HG03097 (cell line): Measurements from ENCODE around the gene EIF5B.
"Not testable (repeated sequence)": the region's sequence is repeated elsewhere in the genome, so short reads cannot be mapped to it uniquely, and the experiment has no call there.

Experiments used
- ATAC-seq: cut with Tn5 transposase; IDR thresholded peaks from one replicate; pipeline ENCODE4 v1.9.1; 2021; ENCODE audit not compliant: unreplicated experiment, low FRiP score

EIF5B gene

DNA sequence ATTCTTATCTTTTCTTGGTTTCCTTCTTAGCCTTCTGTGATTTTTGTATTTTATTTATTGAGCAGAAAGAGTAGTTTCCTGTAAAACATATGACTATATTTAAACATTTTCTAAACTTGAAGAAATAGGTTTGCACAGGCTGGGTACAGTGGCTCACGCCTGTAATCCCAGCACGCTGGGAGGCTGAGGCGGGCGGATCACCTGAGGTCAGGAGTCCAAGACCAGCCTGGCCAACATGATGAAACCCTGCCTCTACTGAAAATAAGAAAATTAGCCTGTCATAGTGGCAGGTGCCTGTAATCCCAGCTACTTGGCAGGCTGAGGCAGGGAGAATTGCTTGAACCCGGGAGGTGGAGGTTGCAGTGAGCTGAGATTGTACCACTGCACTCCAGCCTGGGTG is 31.7 kb downstream of the EIF5B start:
- not testable (repeated sequence) for ATAC-seq

DNA sequence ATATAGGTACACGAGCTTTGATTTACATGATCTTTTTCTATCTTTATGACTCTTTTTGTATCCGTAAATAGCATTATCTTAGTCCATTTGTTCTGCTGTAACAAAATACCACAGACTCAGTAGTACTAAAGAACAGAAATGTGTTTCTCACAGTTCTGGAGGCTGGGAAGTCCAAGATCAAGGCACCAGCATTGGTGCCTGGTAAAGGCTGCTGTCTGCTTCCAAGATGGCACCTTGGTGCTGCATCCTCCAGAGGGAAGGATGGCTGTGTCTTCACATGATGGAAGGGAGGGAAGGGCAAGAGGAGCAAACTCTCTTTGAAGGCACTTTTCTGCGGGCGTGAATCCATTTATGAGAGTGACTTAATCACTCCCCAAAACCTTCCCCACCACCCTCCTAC is 36.0 kb downstream of the EIF5B start:
- no peak for ATAC-seq

DNA sequence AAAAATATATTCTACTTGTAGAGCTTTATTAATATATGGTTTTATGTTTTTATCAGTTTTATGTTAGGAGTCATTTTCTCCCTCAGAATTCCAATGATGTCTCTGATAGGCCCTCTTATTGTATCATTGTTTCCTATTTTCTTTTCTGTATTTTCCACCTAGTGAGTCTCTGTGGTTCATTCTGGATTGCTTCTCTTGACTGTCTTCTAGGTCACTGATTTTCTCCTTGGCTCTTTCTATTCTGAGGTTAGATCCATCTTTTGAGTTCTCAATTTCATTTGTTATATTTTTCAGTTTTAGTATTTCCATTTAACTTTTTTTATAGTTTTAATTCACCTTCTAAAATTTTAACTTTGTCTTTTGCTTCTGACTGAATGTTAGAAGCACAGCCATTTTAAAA is 37.6 kb downstream of the EIF5B start:
- no peak for ATAC-seq

DNA sequence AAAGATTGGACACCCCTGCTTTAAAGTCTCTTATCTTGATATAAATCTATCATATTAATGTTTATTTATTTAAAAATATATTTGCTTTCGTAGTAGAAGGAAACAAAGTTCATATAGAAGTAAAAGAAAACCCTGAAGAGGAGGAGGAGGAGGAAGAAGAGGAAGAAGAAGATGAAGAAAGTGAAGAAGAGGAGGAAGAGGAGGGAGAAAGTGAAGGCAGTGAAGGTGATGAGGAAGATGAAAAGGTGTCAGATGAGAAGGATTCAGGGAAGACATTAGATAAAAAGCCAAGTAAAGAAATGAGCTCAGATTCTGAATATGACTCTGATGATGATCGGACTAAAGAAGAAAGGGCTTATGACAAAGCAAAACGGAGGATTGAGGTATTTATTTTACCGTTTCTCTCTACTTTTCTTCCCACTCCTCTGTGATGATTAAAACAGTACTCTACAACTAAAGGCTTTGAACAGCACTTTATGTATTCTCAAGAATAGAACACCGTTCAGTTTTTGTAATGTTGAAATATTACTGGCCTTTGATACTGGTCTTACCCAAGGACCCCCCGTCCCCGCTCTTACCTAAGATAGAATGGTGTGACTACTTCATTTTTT is 39.2 kb downstream of the EIF5B start:
- ATAC-seq = no peak

DNA sequence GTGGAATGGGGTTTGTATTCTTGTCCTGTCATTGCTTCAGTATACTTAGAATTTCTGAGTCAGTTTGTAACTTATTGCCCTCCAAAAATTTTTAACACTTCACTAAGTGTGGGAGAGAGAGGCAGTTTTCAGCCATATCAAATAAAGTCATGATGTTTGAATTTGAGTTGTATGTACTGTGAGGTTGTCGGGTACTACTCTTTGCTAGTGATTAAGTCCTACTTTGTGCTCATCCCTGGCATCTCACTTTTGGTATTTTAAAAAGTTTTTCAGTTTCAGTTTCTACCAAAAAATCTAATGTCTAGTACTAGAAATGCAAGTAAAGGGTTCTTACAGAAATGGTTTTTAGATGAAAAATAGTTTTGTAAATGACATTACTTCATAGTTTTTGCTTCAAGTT is 40.7 kb downstream of the EIF5B start:
- ATAC-seq = no peak

DNA sequence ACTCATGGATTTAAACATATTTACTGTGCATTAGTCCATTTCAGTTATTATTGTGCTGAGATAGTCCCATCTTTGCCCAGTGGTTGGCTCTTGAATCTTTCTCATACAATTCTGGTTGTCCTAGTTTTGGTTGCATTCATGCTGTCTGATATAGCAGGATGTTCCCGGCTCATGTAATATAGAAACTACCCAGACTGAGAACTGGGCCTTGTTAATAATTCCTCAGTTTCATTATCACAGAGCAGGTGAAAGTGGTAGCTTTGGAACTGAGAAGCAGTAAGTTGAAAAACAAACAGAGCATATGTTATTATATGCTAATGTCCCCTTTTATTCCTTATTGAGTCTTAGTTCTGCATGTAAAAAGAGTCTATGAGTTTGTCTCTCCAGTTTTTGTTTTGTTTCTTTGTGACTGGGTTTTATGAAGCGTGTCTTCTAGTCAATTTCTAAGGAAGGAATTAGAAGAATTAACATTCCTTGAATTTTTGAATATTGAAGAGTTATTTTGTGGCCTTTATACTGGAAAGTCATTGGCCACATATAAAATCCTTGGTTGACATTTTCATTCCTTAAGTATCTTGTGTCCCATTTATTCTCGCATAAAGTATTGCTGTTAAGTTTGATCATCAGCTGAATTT is 43.3 kb downstream of the EIF5B start:
- no peak for ATAC-seq

DNA sequence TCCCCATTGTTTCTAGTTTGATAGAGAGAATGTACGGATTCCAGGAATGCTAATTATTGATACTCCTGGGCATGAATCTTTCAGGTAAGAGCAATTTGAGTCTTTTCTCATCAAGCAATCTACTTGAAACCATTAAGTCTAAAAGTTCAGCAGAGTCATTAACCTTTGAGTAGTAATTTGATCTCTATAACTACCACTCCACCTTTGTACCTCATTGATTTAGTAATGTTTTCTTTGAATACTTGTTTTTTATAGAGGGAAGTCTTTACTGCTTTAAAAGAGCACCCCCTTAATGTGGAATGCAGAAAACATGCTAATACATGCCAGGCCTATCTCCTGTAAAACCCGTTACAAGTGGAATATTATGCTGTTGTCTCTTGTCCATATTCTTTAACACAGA is 45.0 kb downstream of the EIF5B start:
- ATAC-seq = no peak

DNA sequence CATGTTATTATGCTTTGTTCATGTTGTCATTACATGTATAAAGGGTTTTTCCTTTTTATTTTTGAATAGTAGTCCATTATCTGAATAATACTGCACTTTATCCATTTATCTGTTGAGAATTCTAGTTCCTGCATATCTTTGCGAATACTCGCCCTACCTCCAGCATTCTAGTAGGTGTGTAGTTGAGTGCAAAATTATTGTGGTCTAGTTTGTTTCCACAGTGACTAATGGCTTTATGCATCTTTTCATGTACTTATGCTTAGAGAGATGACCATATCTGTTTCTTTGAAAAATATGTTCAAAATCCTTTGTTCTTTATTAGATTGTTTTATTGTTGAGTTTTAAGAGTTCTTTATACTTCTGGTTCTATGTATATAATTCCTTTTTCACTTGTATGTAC is 48.8 kb downstream of the EIF5B start:
- no peak for ATAC-seq

DNA sequence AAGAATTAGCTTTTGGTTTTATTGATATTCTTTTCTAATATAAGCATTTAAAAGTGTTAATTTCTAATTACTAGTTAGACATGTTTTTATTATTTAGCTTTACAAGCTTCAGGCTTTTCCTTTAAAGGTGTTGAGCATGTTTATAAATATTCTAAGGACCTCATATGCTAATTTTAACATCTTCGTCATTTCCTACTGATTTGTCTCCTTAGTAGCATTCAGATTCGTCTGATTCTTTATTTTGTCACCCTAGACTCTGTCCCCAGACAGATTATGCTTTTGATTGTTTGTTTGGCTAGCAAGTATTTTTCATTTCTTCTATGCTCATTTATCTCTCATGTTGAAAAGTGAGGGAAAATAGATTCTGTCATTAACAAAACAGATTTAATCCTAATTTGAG is 51.7 kb downstream of the EIF5B start:
- no peak for ATAC-seq

DNA sequence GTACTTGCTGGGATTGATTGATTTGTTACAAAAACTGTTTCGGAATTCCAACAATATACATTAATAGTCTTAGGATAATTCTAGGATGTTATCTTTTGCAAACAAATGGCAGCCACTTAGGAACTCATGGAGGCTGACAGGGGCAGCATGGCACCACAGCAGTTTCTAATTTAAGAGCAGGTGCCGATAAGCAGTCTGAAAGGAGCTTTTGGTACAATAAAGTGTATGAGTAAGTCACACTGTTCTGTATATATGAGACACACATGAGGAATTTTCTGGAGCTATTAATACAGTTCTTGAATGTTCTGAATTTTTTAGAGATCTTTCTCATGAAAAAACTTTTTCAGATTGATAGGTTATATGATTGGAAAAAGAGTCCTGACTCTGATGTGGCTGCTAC is 52.2 kb downstream of the EIF5B start:
- ATAC-seq = no peak

DNA sequence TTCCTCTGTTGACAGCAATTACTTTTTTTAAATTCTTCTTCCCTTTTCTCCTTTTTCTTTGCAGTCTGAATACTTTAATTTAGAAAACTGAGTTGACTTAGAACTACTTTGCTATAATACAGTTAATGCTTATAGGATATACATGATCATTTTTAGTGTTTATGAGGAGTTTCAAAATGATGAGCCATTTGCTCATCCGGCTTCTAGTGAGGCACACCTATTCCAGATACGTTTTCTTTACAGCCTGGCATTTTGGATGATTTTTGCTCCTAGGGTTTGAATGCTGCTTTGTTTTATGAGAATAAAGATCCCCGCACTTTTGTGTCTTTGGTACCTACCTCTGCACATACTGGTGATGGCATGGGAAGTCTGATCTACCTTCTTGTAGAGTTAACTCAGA is 52.8 kb downstream of the EIF5B start:
- no peak for ATAC-seq

DNA sequence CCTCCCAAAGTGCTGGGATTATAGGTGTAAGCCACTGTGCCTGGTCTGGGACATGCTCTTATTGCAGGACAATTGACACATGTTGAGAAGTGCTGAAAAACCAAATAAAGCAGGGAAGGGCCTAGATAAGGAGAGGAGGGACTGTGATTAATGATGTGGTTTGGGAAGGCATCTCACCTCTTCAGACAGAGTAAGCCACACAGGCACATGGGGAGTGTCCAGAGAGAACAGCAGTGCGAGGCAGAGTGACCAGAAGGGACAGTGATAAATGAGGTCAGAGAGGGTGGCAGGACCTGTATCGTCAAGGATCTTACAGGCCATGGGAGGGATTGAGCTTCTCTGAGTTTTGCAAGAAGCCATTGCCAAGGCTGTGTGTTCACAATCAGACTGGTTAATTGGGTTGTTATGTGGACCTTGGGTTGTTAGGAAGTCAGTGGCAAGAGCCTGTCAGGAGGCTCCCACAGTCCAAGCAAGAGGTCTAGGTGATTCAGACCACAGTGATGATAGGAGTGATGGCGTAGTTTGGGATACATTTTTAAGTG is 58.5 kb downstream of the EIF5B start:
- no peak for ATAC-seq

DNA sequence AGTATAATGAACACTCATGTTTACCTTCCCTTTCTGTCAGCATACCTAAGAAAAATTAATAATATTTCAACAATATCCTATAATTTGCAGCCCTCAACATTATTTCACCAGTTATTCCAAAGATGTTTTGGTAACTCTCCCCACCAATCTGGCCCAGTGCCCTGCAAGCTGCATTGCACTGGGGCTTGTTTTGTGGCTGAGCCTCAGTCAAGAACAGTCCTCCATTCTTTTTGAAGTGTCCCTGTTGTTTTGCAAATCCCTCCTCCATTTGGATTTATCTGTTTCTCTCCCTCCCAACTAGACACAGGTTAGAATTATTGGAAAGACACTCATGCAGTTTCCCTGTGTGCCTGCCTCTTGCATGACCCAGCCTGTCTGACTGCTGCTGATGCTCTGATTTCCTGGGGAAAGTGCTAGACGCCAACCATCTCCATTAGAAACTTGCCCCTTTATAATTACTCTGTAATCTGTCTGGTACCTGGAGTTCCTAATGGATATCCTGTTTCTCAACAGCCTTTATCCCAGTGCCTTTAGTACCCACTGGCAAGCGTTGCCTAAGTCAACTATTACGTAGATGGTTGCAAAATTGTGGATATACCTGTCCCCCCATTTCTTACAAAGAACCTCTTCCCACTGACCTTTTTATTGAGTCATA is 60.2 kb downstream of the EIF5B start:
- ATAC-seq = no peak

DNA sequence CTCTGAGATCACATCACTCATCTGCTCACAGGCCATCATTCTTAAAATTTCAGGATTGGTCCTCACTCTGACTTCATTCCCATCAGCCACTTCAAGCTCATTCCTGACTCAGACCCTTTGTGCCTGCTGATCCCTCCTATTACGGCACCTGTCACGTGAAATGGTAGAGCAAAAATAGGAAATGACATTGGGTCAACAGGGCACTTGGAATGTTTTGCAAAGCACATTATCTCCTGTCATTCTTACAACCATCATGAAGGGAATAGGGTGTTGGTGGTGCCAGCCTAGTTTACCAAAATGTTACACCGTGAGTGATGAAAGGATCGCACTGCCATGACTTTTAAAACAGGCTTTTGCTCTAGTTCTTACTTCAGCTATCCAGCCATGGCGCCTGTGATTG is 61.1 kb downstream of the EIF5B start:
- no peak for ATAC-seq

DNA sequence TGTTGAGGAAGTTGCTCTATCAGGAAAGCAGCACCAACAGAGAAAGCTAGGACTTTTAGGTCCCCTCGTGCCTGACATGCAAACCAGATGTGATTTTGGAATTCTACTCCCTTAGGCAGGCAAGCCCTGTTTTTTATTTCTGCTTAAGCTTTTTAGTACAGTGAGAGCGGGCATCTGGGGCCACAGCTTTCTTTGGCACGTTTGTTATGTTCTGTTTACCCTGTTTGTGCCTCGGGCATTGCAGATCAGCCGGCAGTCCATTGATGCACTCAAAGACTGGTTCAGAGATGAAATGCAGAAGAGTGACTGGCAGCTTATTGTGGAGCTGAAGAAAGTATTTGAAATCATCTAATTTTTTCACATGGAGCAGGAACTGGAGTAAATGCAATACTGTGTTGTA is 61.9 kb downstream of the EIF5B start:
- ATAC-seq = no peak

DNA sequence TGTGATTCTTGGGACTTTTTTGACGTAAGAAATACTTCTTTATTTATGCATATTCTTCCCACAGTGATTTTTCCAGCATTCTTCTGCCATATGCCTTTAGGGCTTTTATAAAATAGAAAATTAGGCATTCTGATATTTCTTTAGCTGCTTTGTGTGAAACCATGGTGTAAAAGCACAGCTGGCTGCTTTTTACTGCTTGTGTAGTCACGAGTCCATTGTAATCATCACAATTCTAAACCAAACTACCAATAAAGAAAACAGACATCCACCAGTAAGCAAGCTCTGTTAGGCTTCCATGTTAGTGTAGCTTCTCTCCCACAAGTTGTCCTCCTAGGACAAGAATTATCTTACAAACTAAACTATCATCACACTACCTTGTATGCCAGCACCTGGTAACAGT is 62.6 kb downstream of the EIF5B start:
- ATAC-seq = no peak

DNA sequence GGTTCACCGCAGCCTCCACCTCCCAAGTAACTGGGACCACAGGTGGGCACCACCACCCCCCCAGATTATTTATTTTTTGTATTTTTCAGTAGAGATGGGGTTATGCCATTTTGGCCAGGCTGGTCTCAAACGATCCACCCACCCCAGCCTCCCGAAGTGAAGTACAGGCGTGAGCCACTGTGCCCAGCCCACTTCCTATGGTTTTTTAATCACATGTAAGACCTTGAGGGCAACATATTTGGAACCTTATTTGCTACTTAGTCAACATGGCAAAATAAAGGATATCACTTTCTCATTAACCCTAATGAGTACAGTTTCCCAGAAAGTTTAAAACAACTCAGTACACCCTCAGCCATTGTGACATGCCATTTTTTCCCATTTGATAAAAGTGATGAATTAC is 64.7 kb downstream of the EIF5B start:
- no peak for ATAC-seq

DNA sequence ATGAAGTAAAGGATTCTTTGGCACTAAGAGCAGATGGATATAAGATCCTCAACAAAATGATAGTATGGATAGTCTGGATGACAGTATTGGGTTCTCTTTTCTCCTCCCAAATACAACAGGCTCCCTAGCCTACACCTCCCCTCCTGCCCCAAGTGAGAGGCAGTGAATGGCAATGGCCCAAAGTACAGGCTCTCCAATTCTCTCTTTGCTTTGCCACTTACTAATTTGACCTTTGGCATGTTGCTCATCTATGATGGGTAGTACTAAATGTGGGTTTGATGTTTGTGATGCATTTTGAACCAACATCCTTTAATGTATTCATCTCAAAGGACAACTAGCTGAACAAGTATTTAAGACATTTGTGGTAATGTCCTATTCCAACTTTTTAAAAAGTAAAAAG is 65.9 kb downstream of the EIF5B start:
- ATAC-seq = no peak

DNA sequence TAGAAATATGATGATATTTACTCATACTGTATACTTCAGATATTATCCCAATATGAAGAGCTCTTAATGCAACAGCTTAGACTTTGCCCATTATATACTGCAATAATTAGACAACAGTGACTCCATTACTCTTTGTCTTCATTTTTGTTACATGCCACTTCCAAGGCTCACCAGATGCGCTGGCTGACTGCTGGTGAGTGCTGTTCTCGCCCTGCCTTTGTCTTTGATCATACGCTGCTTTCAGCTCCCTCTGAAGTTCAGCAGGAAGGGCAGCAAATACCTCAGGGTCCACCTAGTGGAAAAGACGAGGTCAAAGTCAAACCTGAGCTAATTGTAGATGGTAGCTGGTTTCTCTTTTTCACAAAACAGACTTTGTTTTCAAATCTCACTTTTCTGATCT is 66.3 kb downstream of the EIF5B start:
- no peak for ATAC-seq

DNA sequence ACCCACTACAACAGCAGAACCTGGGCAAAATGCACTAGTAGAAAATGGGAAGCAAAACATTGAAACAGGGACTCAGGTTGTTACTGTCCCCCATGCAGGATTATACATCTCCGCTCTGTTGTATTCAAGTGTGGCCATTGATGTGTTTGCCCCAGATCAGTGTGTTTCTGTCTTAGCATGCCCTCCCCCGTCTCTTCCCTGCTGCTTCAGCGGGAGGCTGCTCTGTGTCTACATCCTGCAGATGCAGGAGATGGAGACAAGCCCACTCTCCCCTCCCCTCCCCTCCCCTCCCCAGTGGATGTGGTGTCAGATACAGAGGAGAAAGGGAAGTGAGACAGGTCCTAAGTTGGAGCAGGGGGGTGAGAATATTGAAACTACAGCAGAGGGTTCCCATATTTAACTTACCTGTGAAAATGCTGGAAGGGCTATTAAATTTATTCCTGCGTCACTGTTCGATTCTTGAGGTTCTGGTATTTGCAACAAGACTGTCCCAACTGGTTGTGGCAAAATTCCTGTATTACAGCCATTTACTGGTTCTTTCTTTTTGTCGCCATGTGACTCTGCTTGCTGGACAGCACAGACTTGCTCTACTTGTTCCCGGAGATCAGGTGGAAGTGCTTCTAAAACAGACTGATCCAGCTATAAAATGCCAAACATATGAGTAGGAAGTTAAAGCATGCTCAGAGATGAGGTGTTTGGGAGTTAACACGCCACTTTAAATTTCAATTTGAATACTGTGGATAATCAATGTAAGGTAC is 67.0 kb downstream of the EIF5B start:
- ATAC-seq = no peak
